Thoracic aorta (tissue), 2 donors: ENCODE results near the gene OR2AG1. TPM values are rescaled to one million over a fixed set of nuclear protein-coding genes. Genes with fewer than 3 reads are reported as not detected.

Source experiments
- ATAC-seq: fragments of 150-250 bp; one replicate; pipeline ENCODE4 v1.8.0; 2017; ENCODE audit warnings: low read depth; ENCODE audit not compliant: insufficient number of reproducible peaks, low FRiP score
- DNase-seq: peaks from one replicate; pipeline ENCODE4 v3.0.0-alpha.2; 2020; ENCODE audit warnings: low spot score
- H3K27ac ChIP-seq, 2 donors: fragments of 200-600 bp; sonication (generic); 1 replicate in 1 of 2; 2 replicates in 1 of 2; pipeline ENCODE4 v1.5.1; 2016; ENCODE audit warnings: mild to moderate bottlenecking in 2 of 2, moderate library complexity in 2 of 2
- H3K27me3 ChIP-seq: fragments of 200-600 bp; sonication (generic); replicated peaks from 2 replicates; pipeline ENCODE4 v1.6.0; 2016; ENCODE audit warnings: mild to moderate bottlenecking; ENCODE audit not compliant: insufficient read depth
- H3K36me3 ChIP-seq: fragments of 200-600 bp; sonication (generic); one replicate; pipeline ENCODE4 v1.5.1; 2016
- H3K4me1 ChIP-seq, 2 donors: fragments of 200-600 bp; sonication (generic); 1 replicate in 1 of 2; 2 replicates in 1 of 2; pipeline versions ENCODE4 v1.5.1 to v1.6.0; 2016; ENCODE audit warnings: low read depth in 2 of 2, mild to moderate bottlenecking in 1 of 2; ENCODE audit not compliant: control insufficient read depth in 1 of 2
- H3K4me3 ChIP-seq: fragments of 200-600 bp; sonication (generic); 2 replicates; pipeline ENCODE4 v1.5.1; 2016; ENCODE audit warnings: mild to moderate bottlenecking
- H3K9me3 ChIP-seq: fragments of 200-600 bp; sonication (generic); 2 replicates; pipeline ENCODE4 v1.5.1; 2016
- total RNA-seq, 2 donors: library from RNA; depleted of rRNA; stranded (reverse); fragments of >200 nt; gene quantifications; one replicate each; pipeline versions ENCODE4 v1.1.0 to v1.2.3, GENCODE V29; 2016
- TF ChIP-seq, protein P1 (sequence below): fragments of 200-600 bp; sonication (generic); IDR thresholded peaks from one replicate; pipeline ENCODE4 v1.5.1; 2019; ENCODE audit warnings: antibody characterized with exemption

Gene OR2AG1
- total RNA-seq, 2 donors from 2014 or later, result not detected

DNA sequence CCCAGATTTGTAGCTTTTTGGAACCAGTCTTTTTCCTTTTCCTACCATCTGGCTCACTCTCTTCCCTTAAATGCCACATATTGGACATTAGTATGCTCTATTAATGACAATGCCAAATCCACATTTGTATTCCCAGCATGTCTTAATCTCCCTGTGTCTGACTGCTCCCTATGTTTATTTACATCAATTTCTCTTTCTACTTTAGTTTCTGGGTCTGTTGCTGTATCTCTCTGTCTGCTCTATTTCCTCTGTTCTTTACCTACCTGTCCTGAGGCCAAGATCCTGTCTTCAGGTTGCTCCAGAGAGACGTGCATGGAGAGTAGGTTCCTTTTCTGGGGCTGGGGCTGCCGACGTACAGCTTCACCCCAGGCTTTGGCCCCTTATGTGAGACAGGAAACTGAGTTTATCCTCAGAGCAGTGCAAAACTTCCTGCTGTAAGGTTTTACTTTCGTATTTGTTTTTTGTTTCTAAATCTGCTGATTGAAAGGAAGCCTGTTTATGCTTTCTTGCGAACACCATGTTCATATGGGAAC lies 36.7 kb upstream of the OR2AG1 start:
- DNase-seq, result no peak
- ATAC-seq, result no peak
- Histone ChIP-seq H3K27ac (peak overlapping the region in 1 of 2 donors; percentile 49), H3K27me3 (no peaks in the 10 kb centered on the region), H3K9me3 (no peaks in the 10 kb centered on the region), H3K4me1 (no peaks in the 10 kb centered on the region), H3K4me3 (peak overlapping the region; percentile 65), H3K36me3 (no peaks in the 10 kb centered on the region)
- TF ChIP-seq, protein P1, sequence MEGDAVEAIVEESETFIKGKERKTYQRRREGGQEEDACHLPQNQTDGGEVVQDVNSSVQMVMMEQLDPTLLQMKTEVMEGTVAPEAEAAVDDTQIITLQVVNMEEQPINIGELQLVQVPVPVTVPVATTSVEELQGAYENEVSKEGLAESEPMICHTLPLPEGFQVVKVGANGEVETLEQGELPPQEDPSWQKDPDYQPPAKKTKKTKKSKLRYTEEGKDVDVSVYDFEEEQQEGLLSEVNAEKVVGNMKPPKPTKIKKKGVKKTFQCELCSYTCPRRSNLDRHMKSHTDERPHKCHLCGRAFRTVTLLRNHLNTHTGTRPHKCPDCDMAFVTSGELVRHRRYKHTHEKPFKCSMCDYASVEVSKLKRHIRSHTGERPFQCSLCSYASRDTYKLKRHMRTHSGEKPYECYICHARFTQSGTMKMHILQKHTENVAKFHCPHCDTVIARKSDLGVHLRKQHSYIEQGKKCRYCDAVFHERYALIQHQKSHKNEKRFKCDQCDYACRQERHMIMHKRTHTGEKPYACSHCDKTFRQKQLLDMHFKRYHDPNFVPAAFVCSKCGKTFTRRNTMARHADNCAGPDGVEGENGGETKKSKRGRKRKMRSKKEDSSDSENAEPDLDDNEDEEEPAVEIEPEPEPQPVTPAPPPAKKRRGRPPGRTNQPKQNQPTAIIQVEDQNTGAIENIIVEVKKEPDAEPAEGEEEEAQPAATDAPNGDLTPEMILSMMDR, result no peak

DNA sequence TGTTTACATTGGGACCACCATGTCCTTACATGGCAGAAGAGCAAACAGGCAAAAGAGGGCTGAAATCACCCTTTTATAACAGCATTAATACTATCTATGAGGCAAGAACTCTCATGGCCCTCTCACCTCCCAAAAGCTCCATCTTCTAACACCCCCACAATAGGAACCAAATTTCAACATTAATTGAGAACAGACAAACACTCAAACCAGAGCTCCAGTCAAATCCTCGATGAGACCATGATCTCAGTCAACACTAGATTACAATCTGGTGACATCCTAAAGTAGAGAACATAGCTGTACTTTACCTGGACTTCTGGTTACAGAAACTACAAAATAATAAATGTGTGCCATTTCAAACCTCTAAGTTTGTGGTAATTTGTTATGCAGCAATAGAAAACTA lies 36.2 kb upstream of the OR2AG1 start:
- Histone ChIP-seq H3K4me1 (no peaks in the 10 kb centered on the region), H3K4me3 (peak overlapping the region; percentile 65), H3K9me3 (no peaks in the 10 kb centered on the region), H3K36me3 (no peaks in the 10 kb centered on the region), H3K27ac (peak overlapping the region in 1 of 2 donors; percentile 49), H3K27me3 (no peaks in the 10 kb centered on the region)
- no peak for DNase-seq
- no peak for ATAC-seq
- TF ChIP-seq, protein P1, result no peak

DNA sequence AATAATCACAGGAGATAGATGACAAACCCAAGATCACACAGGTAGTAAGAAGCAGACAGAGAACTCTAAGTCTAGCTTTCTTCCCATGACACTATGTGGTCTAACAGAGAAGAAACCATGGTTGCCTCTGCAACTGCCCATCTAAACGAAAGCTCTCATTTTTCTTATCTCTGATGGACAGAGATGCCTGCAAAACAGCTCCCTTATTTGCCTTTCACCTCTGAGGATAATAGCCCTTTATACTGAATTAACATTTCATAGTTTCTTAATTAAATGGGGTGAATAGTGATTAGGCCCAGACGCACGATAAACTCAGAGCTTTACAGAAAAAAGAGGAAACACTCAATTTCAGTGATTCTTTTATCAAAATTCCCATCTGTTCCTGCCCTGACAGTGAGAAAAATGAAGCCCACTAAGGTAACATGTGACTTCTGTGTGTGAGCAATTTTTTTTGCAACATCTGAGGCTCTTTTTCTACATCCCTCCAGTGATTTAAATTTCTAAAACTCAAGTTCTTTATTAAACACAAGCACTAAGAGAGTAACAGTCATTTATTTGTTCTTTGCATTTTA lies 35.6 kb upstream of the OR2AG1 start:
- no peaks in the 10 kb centered on the region for H3K36me3 ChIP-seq
- no peaks in the 10 kb centered on the region for H3K9me3 ChIP-seq
- no peak overlapping the region for H3K4me3 ChIP-seq
- H3K27ac ChIP-seq, result no peak overlapping the region
- ATAC-seq, result no peak
- TF ChIP-seq, protein P1, result no peak
- H3K4me1 ChIP-seq, result no peaks in the 10 kb centered on the region
- DNase-seq, result no peak
- H3K27me3 ChIP-seq, result no peaks in the 10 kb centered on the region

DNA sequence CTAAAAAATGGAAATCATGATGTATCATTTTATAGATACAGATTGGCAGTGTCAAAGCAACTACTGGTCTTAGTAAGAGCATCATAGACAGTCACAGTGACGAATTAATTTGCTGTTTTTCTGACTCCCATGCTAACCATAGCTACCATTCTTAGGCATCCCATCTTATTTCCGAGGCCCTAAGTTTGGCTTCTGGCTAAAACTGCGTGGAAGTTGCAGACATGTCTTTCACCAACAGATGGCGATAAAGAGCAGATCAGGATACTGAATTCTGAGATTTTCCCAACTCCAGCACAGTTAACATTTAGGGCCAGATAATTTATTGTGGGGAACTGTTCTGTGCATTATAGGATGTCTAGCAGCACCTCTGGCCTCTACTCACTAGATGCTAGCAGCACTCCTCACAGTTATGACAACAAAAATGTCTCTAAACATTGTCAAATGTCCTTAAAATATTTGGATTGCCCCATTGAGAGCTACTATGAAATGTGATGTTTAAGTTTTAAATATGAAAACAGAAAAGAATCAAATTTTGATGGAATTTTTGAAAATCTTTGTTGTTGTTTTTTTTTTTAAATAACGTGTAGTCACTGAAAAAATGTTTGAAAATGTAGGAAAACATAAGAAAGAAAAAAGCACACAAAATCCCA lies 27.4 kb upstream of the OR2AG1 start:
- H3K27ac ChIP-seq, result no peak overlapping the region
- no peak overlapping the region for H3K4me3 ChIP-seq
- ATAC-seq (no peak), DNase-seq (no peak)
- no peaks in the 10 kb centered on the region for H3K4me1 ChIP-seq
- no peaks in the 10 kb centered on the region for H3K27me3 ChIP-seq
- H3K9me3 ChIP-seq, result no peaks in the 10 kb centered on the region
- TF ChIP-seq, protein P1, result peak; percentile 69
- H3K36me3 ChIP-seq, result no peaks in the 10 kb centered on the region

DNA sequence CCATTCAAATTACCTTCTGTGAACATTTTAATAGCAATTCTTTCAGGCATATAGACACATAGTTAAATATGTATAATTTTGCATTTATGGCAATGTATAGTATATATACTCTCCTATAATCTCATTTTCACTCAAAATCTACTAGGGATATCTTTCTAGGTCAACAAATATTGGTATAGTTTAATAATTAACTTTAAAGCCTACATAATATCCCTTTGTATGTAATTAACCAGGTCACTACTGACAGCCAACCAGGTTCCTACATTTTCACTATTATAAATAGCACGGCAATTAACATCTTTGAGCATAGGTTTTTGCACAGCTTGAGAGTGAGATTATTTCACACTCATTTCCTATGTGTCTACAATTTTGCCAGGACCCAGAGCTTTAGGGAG lies 26.9 kb upstream of the OR2AG1 start:
- Histone ChIP-seq H3K9me3 (no peaks in the 10 kb centered on the region), H3K36me3 (no peaks in the 10 kb centered on the region), H3K4me1 (no peaks in the 10 kb centered on the region), H3K4me3 (no peak overlapping the region), H3K27ac (no peak overlapping the region), H3K27me3 (no peaks in the 10 kb centered on the region)
- ATAC-seq, result no peak
- DNase-seq, result no peak
- TF ChIP-seq, protein P1, result no peak
